ENCODE measurements around the gene CD200. TPM values are rescaled to one million over a fixed set of nuclear protein-coding genes. Genes with fewer than 3 reads are reported as not detected.

Gene CD200
- total and polyA plus RNA-seq, 10 of the 15 experiments (the other 5 are each of a cell fraction or from before 2014, with no cell fraction given): 21.2 to 84.3 (median 33.2) TPM

DNA sequence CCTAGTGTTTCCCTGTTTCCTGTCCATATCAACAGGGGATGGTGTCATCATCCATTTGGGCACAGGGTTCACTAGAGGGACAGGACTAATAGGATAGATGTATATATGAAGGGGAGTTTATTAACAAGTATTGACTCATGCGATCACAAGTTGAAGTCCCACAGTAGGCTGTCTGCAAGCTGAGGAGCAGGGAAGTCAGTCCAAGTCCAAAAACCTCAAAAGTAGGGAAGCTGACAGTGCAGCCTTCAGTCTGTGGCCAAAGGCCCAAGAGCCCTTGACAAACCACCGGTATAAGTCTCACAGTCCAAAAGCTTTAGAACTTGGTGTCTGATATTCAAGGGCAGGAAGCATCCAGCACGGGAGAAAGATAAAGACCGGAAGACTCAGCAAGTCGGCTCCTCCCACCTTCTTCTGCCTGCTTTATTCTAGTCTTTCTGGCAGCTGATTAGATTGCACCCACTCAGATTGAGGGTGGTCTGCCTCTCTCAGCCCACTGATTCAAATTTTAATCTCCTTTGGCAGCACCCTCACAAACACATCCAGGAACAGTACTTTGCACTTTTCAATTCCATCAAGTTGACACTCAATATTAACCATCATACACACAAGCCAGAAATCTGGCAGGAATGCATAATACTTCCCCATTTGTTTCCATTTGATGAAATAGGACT, 43.4 kb downstream of the CD200 start:
- intact Hi-C loops (cut with micrococcal nuclease; ENCODE audit: unreplicated experiment) (no loop called here), in situ Hi-C loops (cut with MboI) (no loop called here)
- no peak overlapping the region for H3K27ac ChIP-seq (ENCODE audit: control insufficient read depth, insufficient read depth)
- ChIA-PET CTCF (interaction anchor here (3.4 kb wide), 1 partner anchor 11 kb away, joined by 10 read pairs; no protein-coding TSS in a partner anchor), POLR2A (interaction anchor here (1.4 to 1.7 kb wide), 2 partner anchors 10 to 12 kb away, joined by 4 read pairs; no protein-coding TSS in a partner anchor), RAD21 (ENCODE audit: unreplicated experiment) (no interaction called here), SMC1A (ENCODE audit: uncharacterized antibody, unreplicated experiment) (interaction anchor here (1.2 to 1.8 kb wide), 2 partner anchors 10 to 14 kb away, joined by 4 to 9 read pairs; no protein-coding TSS in a partner anchor)
- H3K27me3 ChIP-seq (replicated peaks in 1 of 2; ENCODE audit: control insufficient read depth in 2 of 2, insufficient read depth in 2 of 2, low read length in 1 of 2): no peaks in the 10 kb centered on the region
- H4K20me1 ChIP-seq (ENCODE audit: control insufficient read depth, insufficient read depth): no peaks in the 10 kb centered on the region
- no peak overlapping the region for H3K9ac ChIP-seq (ENCODE audit: control insufficient read depth, insufficient read depth, low read length)
- H3K4me1 ChIP-seq (ENCODE audit: control insufficient read depth, insufficient read depth, low read length): no peaks in the 10 kb centered on the region
- H3K4me3 ChIP-seq: no peak overlapping the region
- WGBS (ENCODE audit: insufficient coverage, insufficient replicate concordance, low lambda C conversion rate, missing lambda C conversion rate): 79% methylated on average over 5 of the region's 5 CpGs
- no TSS peak for BruUV-seq (replicated peaks)
- TF ChIP-seq, protein P1, sequence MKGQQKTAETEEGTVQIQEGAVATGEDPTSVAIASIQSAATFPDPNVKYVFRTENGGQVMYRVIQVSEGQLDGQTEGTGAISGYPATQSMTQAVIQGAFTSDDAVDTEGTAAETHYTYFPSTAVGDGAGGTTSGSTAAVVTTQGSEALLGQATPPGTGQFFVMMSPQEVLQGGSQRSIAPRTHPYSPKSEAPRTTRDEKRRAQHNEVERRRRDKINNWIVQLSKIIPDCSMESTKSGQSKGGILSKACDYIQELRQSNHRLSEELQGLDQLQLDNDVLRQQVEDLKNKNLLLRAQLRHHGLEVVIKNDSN (IDR thresholded peaks at IDR 0.05; ENCODE audit: borderline replicate concordance, extremely low read length, insufficient read depth, low read depth, low read length): no peak
- TF ChIP-seq SREBF2 (IDR thresholded peaks at IDR 0.05; ENCODE audit: low read length) (no peak), GATAD2B (conservative IDR thresholded peaks at IDR 0.05; ENCODE audit: low read depth) (no peak), ZNF24 (IDR thresholded peaks at IDR 0.05) (no peak), SMAD1 (IDR thresholded peaks at IDR 0.05; ENCODE audit: low read depth, partially characterized antibody) (no peak), SIN3A (IDR thresholded peaks at IDR 0.05; ENCODE audit: low read depth, low read length) (no peak)
- no peaks in the 10 kb centered on the region for H3K79me2 ChIP-seq (ENCODE audit: control insufficient read depth, insufficient read depth, low read length)
- no peak for FAIRE-seq
- DNase-seq (ENCODE audit: low read depth, low spot score): no peak
- H2AFZ ChIP-seq (ENCODE audit: control insufficient read depth, low read depth, low read length): no peak overlapping the region; the same call in 1 of the 2 replicates
- no peak for ATAC-seq
- H3K36me3 ChIP-seq (ENCODE audit: control insufficient read depth in 2 of 2, insufficient read depth in 2 of 2, low read length in 1 of 2): no peaks in the 10 kb centered on the region; a peak in 1 of 4 replicates
- no peaks in the 10 kb centered on the region for H3K9me3 ChIP-seq (replicated peaks; ENCODE audit: control insufficient read depth, insufficient read depth, low read length)
- H3K4me2 ChIP-seq (ENCODE audit: control insufficient read depth, insufficient read depth): no peak overlapping the region

Measured in GM12878 (cell line).